ENCODE measurements around the gene PRPF38A. TPM values are rescaled to one million over a fixed set of nuclear protein-coding genes. Genes with fewer than 3 reads are reported as not detected.

The PRPF38A gene, protein sequence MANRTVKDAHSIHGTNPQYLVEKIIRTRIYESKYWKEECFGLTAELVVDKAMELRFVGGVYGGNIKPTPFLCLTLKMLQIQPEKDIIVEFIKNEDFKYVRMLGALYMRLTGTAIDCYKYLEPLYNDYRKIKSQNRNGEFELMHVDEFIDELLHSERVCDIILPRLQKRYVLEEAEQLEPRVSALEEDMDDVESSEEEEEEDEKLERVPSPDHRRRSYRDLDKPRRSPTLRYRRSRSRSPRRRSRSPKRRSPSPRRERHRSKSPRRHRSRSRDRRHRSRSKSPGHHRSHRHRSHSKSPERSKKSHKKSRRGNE
- 10 to 100 TPM; 74.6 to 79.7 TPM for total RNA-seq

DNA sequence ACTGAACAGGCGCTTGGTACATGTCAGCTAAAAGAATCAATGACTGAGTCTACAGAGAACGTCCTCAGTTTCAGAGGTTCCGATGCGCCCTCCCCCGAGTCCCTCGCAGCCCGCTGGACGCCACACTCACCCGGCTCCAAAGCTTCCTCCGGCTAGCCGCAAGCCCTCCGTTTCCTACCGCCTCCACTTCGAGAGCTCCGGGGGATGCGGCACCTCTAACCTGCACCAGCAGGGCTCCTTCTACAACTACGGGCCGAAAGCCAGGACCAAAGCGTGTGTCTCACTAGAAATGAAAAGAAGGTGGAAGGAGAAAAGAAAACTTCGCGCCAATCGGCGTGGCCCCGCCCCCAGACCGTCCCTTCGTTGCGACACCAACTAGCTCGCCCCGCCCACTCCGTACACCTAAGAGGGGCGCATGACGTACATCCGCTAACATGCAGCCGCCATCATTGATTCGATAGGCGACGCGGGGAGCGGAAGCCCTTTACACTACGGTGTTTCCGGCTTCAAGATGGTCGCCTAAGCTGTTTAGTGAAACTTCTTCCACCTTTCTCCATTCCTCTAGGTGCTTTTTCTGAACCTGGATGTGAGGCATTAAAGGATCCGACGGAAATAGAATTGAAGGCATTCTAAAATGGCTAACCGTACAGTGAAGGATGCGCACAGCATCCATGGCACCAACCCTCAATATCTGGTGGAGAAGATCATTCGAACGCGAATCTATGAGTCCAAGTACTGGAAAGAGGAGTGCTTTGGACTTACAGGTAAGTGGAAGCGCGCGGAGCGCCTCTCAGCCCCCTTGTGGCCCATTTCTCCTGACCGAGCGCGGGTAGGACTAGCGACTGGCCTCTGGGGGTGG lies at the start of gene PRPF38A, which contains the start of gene ORC1:
Gene PRPF38A (plus strand): TSS at position 487 of the 859 bp plus-strand sequence. CDS start 148 bp downstream, at position 635.
Gene ORC1 (minus strand): TSS at position 308 of the 859 bp plus-strand sequence. CDS start 2,200 bp downstream, outside the sequence.
- H3K36me3 Mint-ChIP-seq = peaks cover 56% of the 10 kb centered on the region

DNA sequence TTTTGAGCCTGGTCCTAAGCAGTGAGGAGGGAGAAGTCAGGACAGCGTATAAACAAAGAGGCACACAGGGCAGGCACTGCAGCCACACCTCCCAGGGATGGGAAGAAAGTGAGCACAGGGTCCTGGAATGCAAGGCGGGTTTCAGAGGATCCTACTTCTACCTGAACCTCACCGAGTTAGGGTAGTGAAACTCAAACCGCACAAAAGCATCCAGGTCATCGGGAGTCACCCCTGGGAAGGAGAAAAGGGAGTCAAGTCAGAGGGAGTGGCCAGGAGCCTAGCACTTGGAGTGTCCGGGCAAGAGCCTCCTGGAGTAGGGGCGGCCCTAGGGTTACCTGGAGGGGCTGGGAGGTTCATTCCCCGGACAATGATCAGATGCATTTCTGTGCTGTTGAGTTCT lies 49.0 kb upstream of the PRPF38A start:
- ChIA-PET CTCF (no interaction called here), POLR2A (no interaction called here)
- peaks cover 46% of the 10 kb centered on the region for H3K36me3 Mint-ChIP-seq
- no peaks in the 10 kb centered on the region for H3K27me3 Mint-ChIP-seq
- no peak for DNase-seq
- no peak overlapping the region for H3K4me3 Mint-ChIP-seq
- no peak overlapping the region for H3K27ac Mint-ChIP-seq
- intact Hi-C loops (cut with micrococcal nuclease) = no loop called here
- no peaks in the 10 kb centered on the region for H3K4me1 Mint-ChIP-seq (ENCODE audit: low read depth)
- H3K9me3 Mint-ChIP-seq = no peaks in the 10 kb centered on the region

More for the DNA sequence above, at the start of gene PRPF38A, which contains the start of gene ORC1:
- intact Hi-C loops (cut with micrococcal nuclease) = loop anchor here (1.0 to 5.0 kb wide), 8 partner anchors 20 to 348 kb away; partner anchors contain the start of genes BTF3L4, CC2D1B and ZFYVE9
- Mint-ChIP-seq H3K27ac (peak within 1 kb of the TSS; percentile 96), H3K4me3 (peak within 1 kb of the TSS; percentile 100), H3K9me3 (no peaks in the 10 kb centered on the region), H3K4me1 (ENCODE audit: low read depth) (peaks cover 39% of the 10 kb centered on the region), H3K27me3 (no peaks in the 10 kb centered on the region)
- ChIA-PET CTCF (interaction anchor here (0.8 to 4.6 kb wide), 13 partner anchors 11 to 293 kb away, joined by 3 to 40 read pairs (median 4); no protein-coding TSS in a partner anchor), POLR2A (interaction anchor here (0.7 to 2.4 kb wide), 20 partner anchors 10 to 372 kb away, joined by 3 to 21 read pairs (median 4); partner anchors contain the start of genes BTF3L4, CC2D1B, SHISAL2A and TUT4)
- DNase-seq = peak; percentile 99

DNA sequence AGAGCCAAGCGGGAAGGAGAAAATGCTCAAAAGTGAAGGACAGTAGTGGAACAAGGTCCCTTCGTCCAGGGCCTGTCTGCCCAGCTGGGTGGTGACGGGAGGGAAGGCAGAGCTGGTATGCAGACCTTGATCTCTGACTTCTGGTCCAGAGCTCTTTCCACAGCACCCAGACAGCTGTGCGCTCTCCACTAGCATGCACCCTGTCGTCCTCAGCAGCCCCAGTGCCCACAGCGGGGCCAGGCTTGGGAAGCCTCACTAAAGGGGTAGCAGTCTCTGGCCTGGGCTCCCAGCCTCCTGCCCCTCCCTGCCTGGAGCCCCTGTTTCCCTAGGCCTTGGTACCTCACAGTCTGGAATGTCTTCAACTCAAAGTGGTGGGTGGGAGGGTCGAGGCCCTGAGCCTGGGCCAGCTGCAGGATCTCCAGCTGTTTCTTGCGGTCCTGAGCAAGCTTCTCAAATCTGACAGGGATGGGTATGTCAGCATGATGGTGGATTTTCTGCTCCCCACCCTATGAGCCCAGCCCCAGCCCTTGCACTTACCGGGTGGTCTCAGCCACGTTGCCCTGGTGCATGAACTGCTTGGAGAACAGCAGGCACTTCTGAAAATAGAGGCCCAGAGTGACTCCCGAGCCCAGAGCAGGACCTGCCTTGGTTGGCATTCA lies 48.4 kb upstream of the PRPF38A start:
- H3K36me3 Mint-ChIP-seq = peaks cover 52% of the 10 kb centered on the region
- POLR2A ChIA-PET = no interaction called here

DNA sequence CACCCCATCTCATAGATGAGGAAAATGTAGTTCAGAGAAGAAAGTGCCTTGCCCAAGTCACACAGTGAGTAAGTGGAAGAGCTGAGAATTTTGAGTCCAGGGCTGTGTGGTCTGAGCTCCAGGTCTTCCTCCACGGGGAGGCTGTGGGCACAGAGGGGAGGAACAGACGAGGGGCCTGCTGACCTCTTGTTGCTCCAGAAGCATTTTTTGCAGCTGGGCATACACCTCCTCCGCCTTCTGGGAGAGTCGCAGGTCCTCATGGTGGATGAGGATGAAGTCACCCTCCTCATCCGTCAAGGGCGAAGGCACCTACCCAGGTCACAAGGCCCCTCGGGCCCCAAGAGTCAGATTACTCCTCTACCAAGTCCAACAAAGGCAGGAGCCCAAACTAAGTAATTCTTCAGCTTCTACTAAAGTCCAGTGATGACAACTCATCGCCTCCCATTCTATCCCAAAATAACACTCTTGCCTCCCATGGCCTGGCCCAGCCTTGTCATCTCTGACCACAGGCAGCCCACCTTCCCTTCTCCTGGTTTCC lies 47.5 kb upstream of the PRPF38A start:
- Mint-ChIP-seq H3K4me3 (no peak overlapping the region), H3K4me1 (ENCODE audit: low read depth) (peaks cover 3% of the 10 kb centered on the region), H3K36me3 (peaks cover 60% of the 10 kb centered on the region), H3K27me3 (no peaks in the 10 kb centered on the region), H3K9me3 (no peaks in the 10 kb centered on the region), H3K27ac (no peak overlapping the region)
- ChIA-PET CTCF (no interaction called here), POLR2A (no interaction called here)
- intact Hi-C loops (cut with micrococcal nuclease) = no loop called here
- DNase-seq = no peak

More for the DNA sequence above, 48.4 kb upstream of the PRPF38A start:
- Mint-ChIP-seq H3K4me1 (ENCODE audit: low read depth) (no peaks in the 10 kb centered on the region), H3K27me3 (no peaks in the 10 kb centered on the region), H3K9me3 (no peaks in the 10 kb centered on the region), H3K4me3 (no peak overlapping the region), H3K27ac (no peak overlapping the region)
- intact Hi-C loops (cut with micrococcal nuclease) = no loop called here
- CTCF ChIA-PET = no interaction called here
- no peak for DNase-seq

GRCh38 chr1:52357397-52357796 lies 47.0 kb upstream of the PRPF38A start:
- peaks cover 6% of the 10 kb centered on the region for H3K4me1 Mint-ChIP-seq (ENCODE audit: low read depth)
- no peak for DNase-seq
- no peak overlapping the region for H3K4me3 Mint-ChIP-seq
- H3K36me3 Mint-ChIP-seq = peaks cover 63% of the 10 kb centered on the region
- ChIA-PET POLR2A (no interaction called here), CTCF (no interaction called here)
- no peaks in the 10 kb centered on the region for H3K9me3 Mint-ChIP-seq
- H3K27ac Mint-ChIP-seq = no peak overlapping the region
- intact Hi-C loops (cut with micrococcal nuclease) = no loop called here
- H3K27me3 Mint-ChIP-seq = no peaks in the 10 kb centered on the region

GRCh38 chr1:52358851-52359497 lies 45.4 kb upstream of the PRPF38A start:
- no peak overlapping the region for H3K27ac Mint-ChIP-seq
- H3K27me3 Mint-ChIP-seq = no peaks in the 10 kb centered on the region
- no peak overlapping the region for H3K4me3 Mint-ChIP-seq
- H3K4me1 Mint-ChIP-seq (ENCODE audit: low read depth) = peaks cover 18% of the 10 kb centered on the region
- no peaks in the 10 kb centered on the region for H3K9me3 Mint-ChIP-seq
- intact Hi-C loops (cut with micrococcal nuclease) = no loop called here
- POLR2A ChIA-PET = no interaction called here
- peaks cover 61% of the 10 kb centered on the region for H3K36me3 Mint-ChIP-seq
- no peak for DNase-seq
- CTCF ChIA-PET = no interaction called here

DNA sequence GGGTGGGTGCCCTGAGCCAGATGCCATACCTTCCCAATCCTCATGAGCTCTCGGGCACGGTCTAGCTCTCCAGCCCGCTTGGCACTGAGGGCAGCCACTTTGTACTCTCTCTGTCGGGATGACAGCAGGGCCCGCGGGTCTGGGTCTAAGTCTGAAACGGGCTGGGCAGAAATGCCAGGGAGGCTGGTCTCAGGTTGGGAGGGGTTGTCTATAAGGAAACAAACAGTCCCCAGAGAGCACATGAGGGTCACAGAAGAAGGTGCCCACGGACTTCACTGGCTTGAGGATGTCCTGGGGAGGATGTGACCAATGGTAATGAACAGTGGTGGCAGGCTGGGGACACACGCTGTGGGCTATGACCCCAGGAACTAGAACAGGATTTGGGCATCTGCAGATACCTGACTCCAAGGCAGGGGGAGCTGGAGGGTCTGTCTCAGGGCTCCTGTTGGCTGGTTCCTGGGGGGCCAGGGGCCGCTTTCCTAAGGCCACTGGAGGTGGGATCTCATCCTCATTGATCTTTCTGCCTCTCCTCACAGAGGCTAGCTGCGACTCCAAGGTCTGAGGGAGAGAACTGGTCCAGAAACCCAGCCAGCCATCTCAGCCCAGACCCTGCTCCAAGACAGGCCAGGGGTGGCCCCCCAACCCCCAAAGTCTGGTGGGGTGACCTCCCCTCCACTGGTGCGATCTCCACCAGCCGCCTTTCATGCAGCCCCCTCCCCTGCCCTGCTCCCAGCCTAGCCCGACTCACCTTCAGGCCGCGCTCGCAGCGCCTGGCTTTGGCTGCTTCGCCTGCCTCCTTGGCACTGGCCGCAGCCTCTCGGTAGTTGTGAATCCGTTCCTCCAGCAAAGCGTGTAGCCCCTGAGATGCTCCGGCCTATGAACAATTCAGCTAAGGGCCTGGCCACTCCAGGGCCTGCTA lies 44.5 kb upstream of the PRPF38A start:
- H3K4me3 Mint-ChIP-seq = no peak overlapping the region
- H3K27me3 Mint-ChIP-seq = no peaks in the 10 kb centered on the region
- peaks cover 27% of the 10 kb centered on the region for H3K4me1 Mint-ChIP-seq (ENCODE audit: low read depth)
- intact Hi-C loops (cut with micrococcal nuclease) = loop anchor here (5.0 to 10.0 kb wide), 2 partner anchors 233 to 835 kb away; partner anchors contain the start of gene CPT2
- H3K9me3 Mint-ChIP-seq = no peaks in the 10 kb centered on the region
- ChIA-PET POLR2A (no interaction called here), CTCF (no interaction called here)
- peaks cover 57% of the 10 kb centered on the region for H3K36me3 Mint-ChIP-seq
- H3K27ac Mint-ChIP-seq = no peak overlapping the region
- DNase-seq = no peak

- H3K9me3 Mint-ChIP-seq = no peaks in the 10 kb centered on the region
- peaks cover 51% of the 10 kb centered on the region for H3K36me3 Mint-ChIP-seq
- ChIA-PET POLR2A (no interaction called here), CTCF (no interaction called here)
- intact Hi-C loops (cut with micrococcal nuclease) = loop anchor here (5.0 to 10.0 kb wide), 2 partner anchors 233 to 834 kb away; partner anchors contain the start of gene CPT2
- no peaks in the 10 kb centered on the region for H3K27me3 Mint-ChIP-seq
- H3K4me3 Mint-ChIP-seq = no peak overlapping the region
- peaks cover 30% of the 10 kb centered on the region for H3K4me1 Mint-ChIP-seq (ENCODE audit: low read depth)
- DNase-seq = no peak
- H3K27ac Mint-ChIP-seq = no peak overlapping the region
Measured at GRCh38 chr1:52360595-52360968, 43.8 kb upstream of the PRPF38A start.

DNA sequence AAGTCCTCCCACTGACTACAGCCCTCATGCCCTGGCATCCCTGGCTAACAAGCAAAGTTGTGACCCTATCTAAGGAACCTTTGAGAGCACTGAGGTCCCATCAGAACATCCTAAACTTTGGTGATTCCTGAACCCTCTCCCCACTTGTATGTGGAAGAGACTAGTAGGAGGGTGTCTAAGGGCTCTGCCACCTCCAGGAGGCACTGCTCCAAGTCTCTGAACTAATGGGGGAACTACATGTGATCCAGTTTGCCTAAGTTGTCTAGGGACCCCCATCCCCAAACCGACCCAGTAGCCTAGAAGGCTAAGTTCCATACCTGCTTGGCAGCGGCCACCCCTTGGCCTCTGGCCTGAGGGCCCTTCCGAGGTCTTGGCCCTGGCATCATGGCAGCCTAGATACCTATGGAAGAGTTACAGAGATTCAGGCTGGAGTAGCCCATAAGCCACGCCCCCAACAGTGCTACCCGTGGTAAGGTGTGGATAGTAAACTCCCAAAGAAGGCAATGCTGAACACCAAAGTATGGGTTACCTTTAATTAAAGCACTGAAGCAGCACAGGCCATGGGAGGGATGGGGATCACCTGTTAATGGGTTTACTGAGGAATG lies 40.1 kb upstream of the PRPF38A start:
- Mint-ChIP-seq H3K9me3 (no peaks in the 10 kb centered on the region), H3K27ac (peak overlapping the region; percentile 89), H3K4me1 (ENCODE audit: low read depth) (peaks cover 47% of the 10 kb centered on the region), H3K4me3 (peak overlapping the region; percentile 84), H3K27me3 (no peaks in the 10 kb centered on the region), H3K36me3 (peaks cover 30% of the 10 kb centered on the region)
- POLR2A ChIA-PET = interaction anchor here (1.3 to 3.2 kb wide), 2 partner anchors 40 to 269 kb away, joined by 4 to 21 read pairs; partner anchors contain the start of genes ORC1 and PRPF38A
- CTCF ChIA-PET = interaction anchor here (0.8 to 1.8 kb wide), 3 partner anchors 222 to 322 kb away, joined by 3 to 5 read pairs (median 3); no protein-coding TSS in a partner anchor
- peak; percentile 32 for DNase-seq
- intact Hi-C loops (cut with micrococcal nuclease) = loop anchor here (5.0 to 10.0 kb wide), 2 partner anchors 237 to 830 kb away; partner anchors contain the start of gene CPT2

All from activated CD4-positive, alpha-beta memory T cell treated with anti-CD3 and anti-CD28 coated beads for 36 hours (primary cell).